K562 (cell line): ENCODE results near the gene KRT1. TPM values are rescaled to one million over a fixed set of nuclear protein-coding genes. Genes with fewer than 3 reads are reported as not detected.

Experiments used
- ARNT ChIP-seq, 2 experiments: fragments of 450-650 bp; IDR thresholded peaks; 2 replicates each; pipeline ENCODE4 v1.6.1; 2016; ENCODE audit warnings: mild to moderate bottlenecking in 1 of 2
- CEBPB ChIP-seq: fragments of 450-650 bp; IDR thresholded peaks from 2 replicates; pipeline ENCODE4 v1.6.1; 2016; ENCODE audit warnings: missing genetic modification characterization, missing compliant biosample characterization
- MGA ChIP-seq: fragments of 450-650 bp; IDR thresholded peaks from 2 replicates; pipeline ENCODE4 v1.6.1; 2016; ENCODE audit warnings: mild to moderate bottlenecking, moderate library complexity
- PHF21A ChIP-seq: fragments of 450-650 bp; IDR thresholded peaks from 2 replicates; pipeline ENCODE4 v1.6.1; 2017; ENCODE audit warnings: low read depth, borderline replicate concordance
- RFX7 ChIP-seq: fragments of 250-450 bp; sonication (Bioruptor Pico); IDR thresholded peaks from 2 replicates; pipeline ENCODE4 v1.5.1; 2021; ENCODE audit warnings: mild to moderate bottlenecking
- RUNX1 ChIP-seq: sonication (generic); IDR thresholded peaks from 2 replicates; pipeline ENCODE4 v1.6.1; 2016; ENCODE audit warnings: antibody characterized with exemption, low read depth
- SP1 ChIP-seq: sonication (generic); formaldehyde crosslinking; IDR thresholded peaks from 2 replicates; pipeline ENCODE4 v1.8.1; 2022; ENCODE audit warnings: mild to moderate bottlenecking, missing genetic modification reagents
- TAL1 ChIP-seq: fragments of 450-650 bp; IDR thresholded peaks from 2 replicates; pipeline ENCODE4 v1.6.1; 2016; ENCODE audit warnings: mild to moderate bottlenecking
- TOE1 ChIP-seq, 2 experiments: fragments of 450-650 bp in 1 of 2; sonication (generic) in 1 of 2; formaldehyde crosslinking in 1 of 2; IDR thresholded peaks; 2 replicates each; pipeline versions ENCODE4 v1.7.1 to v1.8.0; 2016 to 2022; ENCODE audit warnings: borderline replicate concordance in 2 of 2, mild to moderate bottlenecking in 2 of 2, antibody characterized with exemption in 1 of 2, inconsistent platforms in 1 of 2, low read depth in 1 of 2, missing genetic modification reagents in 1 of 2, moderate library complexity in 1 of 2
- YBX1 ChIP-seq: fragments of 450-650 bp; IDR thresholded peaks from 2 replicates; pipeline ENCODE4 v1.7.1; 2016; ENCODE audit warnings: mild to moderate bottlenecking
- ZFP91 ChIP-seq: sonication (generic); formaldehyde crosslinking; IDR thresholded peaks from 2 replicates; pipeline ENCODE4 v1.8.0; 2022; ENCODE audit warnings: mild to moderate bottlenecking, missing genetic modification reagents
- polyA plus RNA-seq, 8 experiments: library from polyadenylated mRNA; depleted of rRNA in 4 of 8; stranded (reverse) in 5 of 8; unstranded in 3 of 8; fragments of >200 nt; fragmentation: Nextera tagmentation in 2 of 8; fragmentation: Illumina TruSeq in 1 of 8; extraction: Ambion mirVana in 2 of 8; extraction: Trizol in 1 of 8; gene quantifications; 2 replicates each; pipeline versions ENCODE4 v1.2.1 to v1.2.3, GENCODE V29; 2011 to 2014; ENCODE audit warnings: inconsistent platforms in 1 of 8, missing spikeins in 1 of 8
- total RNA-seq, 7 experiments: library from RNA; depleted of rRNA in 6 of 7; stranded (reverse); fragments of >200 nt in 6 of 7; fragmentation: Illumina TruSeq in 2 of 7; extraction: Trizol in 2 of 7; gene quantifications; 2 replicates each; pipeline versions ENCODE4 v1.2.1 to v1.2.3, GENCODE V29; 2011 to 2021; ENCODE audit warnings: low replicate concordance in 1 of 7
- TF ChIP-seq, protein P1 (sequence below), 2 experiments: fragments of 450-650 bp; IDR thresholded peaks; 2 replicates each; pipeline ENCODE4 v1.6.1; 2018; ENCODE audit warnings: mild to moderate bottlenecking in 2 of 2, low read depth in 1 of 2; ENCODE audit not compliant: partially characterized antibody in 2 of 2

The KRT1 gene
- total and polyA plus RNA-seq, 9 of the 15 experiments (the other 6 are each of a cell fraction or from before 2014, with no cell fraction given), result 0.18 TPM; not detected in 8

- TF ChIP-seq MGA (no peak), TAL1 (no peak), SP1 (CRISPR knock-in tag) (no peak), PHF21A (no peak), TOE1 (IDR thresholded peaks at IDR 0.05; ENCODE audit: borderline replicate concordance) (no peak), TOE1 (CRISPR knock-in tag; IDR thresholded peaks at IDR 0.05; ENCODE audit: borderline replicate concordance, low read depth) (no peak), CEBPB (tag) (no peak), RFX7 (CRISPR knock-in tag) (no peak), YBX1 (no peak), ZFP91 (CRISPR knock-in tag) (no peak), RUNX1 (no peak), ARNT (IDR thresholded peaks at IDR 0.05) (no peak)
- TF ChIP-seq, protein P1, sequence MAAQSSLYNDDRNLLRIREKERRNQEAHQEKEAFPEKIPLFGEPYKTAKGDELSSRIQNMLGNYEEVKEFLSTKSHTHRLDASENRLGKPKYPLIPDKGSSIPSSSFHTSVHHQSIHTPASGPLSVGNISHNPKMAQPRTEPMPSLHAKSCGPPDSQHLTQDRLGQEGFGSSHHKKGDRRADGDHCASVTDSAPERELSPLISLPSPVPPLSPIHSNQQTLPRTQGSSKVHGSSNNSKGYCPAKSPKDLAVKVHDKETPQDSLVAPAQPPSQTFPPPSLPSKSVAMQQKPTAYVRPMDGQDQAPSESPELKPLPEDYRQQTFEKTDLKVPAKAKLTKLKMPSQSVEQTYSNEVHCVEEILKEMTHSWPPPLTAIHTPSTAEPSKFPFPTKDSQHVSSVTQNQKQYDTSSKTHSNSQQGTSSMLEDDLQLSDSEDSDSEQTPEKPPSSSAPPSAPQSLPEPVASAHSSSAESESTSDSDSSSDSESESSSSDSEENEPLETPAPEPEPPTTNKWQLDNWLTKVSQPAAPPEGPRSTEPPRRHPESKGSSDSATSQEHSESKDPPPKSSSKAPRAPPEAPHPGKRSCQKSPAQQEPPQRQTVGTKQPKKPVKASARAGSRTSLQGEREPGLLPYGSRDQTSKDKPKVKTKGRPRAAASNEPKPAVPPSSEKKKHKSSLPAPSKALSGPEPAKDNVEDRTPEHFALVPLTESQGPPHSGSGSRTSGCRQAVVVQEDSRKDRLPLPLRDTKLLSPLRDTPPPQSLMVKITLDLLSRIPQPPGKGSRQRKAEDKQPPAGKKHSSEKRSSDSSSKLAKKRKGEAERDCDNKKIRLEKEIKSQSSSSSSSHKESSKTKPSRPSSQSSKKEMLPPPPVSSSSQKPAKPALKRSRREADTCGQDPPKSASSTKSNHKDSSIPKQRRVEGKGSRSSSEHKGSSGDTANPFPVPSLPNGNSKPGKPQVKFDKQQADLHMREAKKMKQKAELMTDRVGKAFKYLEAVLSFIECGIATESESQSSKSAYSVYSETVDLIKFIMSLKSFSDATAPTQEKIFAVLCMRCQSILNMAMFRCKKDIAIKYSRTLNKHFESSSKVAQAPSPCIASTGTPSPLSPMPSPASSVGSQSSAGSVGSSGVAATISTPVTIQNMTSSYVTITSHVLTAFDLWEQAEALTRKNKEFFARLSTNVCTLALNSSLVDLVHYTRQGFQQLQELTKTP (IDR thresholded peaks at IDR 0.05; ENCODE audit: low read depth in 1 of 2, partially characterized antibody in 2 of 2), result no peak
Observed at GRCh38 chr12:52708010-52708409, 27.8 kb upstream of the KRT1 start (continued).
